HUES6 (cell line): ENCODE measurements around the gene GPX2.

Source experiments
- H3K27ac ChIP-seq: 2 replicates; pipeline ENCODE4 v1.7.0; 2013; ENCODE audit warnings: low read depth, mild to moderate bottlenecking, low read length, inconsistent platforms
- H3K27me3 ChIP-seq: 2 replicates; pipeline ENCODE4 v1.6.1; 2013; ENCODE audit warnings: low read length; ENCODE audit not compliant: control insufficient read depth, insufficient read depth
- H3K36me3 ChIP-seq: 2 replicates; pipeline ENCODE4 v1.6.1; 2013; ENCODE audit warnings: low read length; ENCODE audit not compliant: control insufficient read depth, insufficient read depth
- H3K4me1 ChIP-seq: 2 replicates; pipeline ENCODE4 v1.6.1; 2013; ENCODE audit warnings: low read length; ENCODE audit not compliant: control insufficient read depth, insufficient read depth
- H3K4me3 ChIP-seq: 2 replicates; pipeline ENCODE4 v1.5.1; 2013; ENCODE audit warnings: low read depth, low read length
- H3K9ac ChIP-seq: one replicate; pipeline ENCODE4 v1.6.1; 2013; ENCODE audit warnings: mild to moderate bottlenecking, low read length
- H3K9me3 ChIP-seq: 2 replicates; pipeline ENCODE4 v1.6.1; 2013; ENCODE audit warnings: low read depth, low read length; ENCODE audit not compliant: control insufficient read depth, insufficient read depth

Gene GPX2

DNA sequence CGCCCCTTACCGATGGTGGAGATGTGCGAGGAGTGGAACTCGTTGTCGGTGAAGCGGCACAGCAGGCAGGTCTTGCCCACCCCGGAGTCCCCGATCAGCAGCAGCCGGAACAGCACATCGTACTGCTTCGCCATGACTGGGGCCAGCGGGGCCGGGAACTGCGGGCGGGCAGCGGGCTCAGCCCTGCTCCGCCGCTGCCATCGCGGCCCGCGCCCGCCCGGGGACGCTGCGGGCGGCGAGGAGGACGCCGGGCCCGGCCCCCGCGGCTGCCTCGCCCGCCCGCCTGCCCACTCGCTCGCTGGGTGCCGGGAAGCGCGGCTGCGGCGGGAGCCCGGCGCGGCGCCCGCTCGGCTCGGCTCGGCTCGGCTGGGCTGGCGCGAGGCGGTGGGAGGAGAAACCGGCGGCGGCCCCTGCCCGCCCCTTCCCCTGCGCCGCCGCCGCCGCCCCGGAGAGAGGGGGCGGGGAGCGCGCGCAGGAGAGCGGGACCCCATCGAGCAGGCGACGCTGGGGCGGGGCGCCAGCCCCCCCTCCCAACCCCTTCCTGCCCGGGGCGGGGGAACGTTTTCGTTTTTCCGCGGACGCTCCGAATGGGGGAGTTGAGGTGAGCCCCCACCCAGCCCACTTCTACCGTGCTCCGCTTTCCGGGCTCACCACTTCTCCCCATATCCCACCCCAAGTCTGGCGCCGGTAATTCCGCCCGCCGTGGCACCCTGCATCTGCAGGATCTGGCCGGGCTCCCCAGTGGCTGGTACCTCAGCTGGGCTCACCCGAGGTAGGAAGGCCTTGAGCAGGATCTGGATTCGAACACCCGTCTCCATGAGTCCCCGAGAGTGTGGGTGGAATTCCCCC, 29.6 kb upstream of the GPX2 start, which contains the start of gene RAB15:
TSS of gene RAB15 (minus strand) at position 394 of the 849 bp plus-strand sequence. CDS start at position 134, 260 bp downstream.
- Histone ChIP-seq H3K4me3 (peak within 1 kb of the TSS; percentile 80), H3K4me1 (peaks cover 52% of the 10 kb centered on the region), H3K9me3 (no peaks in the 10 kb centered on the region), H3K27ac (no peak within 1 kb of the TSS), H3K36me3 (no peaks in the 10 kb centered on the region), H3K27me3 (peaks cover 20% of the 10 kb centered on the region), H3K9ac (peak within 1 kb of the TSS; percentile 59)

DNA sequence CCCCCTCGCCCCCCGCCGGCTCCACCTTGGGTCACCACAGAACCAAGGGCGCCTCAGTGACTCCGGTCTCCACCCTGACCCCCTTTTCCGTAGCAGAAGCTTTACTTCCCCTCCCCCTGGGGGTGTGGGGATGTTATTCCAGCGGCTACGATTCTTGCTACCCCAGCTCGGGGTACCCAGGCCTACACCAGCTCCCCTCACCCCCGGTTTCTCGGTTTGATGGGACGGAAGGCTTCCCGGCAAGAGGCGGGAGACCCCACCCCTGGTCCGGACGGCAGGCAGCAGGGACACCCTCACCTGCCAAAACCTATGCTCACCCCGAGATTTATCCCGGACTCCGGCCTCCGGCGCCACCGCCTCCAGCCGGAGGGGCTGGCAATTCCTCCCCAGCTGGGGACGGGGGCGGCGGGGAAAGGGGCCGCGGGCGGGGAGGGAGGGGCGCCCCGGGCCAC, 29.0 kb upstream of the GPX2 start:
- Histone ChIP-seq H3K27me3 (peaks cover 20% of the 10 kb centered on the region), H3K4me1 (peaks cover 53% of the 10 kb centered on the region), H3K36me3 (no peaks in the 10 kb centered on the region), H3K9me3 (no peaks in the 10 kb centered on the region), H3K9ac (peak overlapping the region; percentile 59), H3K27ac (no peak overlapping the region), H3K4me3 (peak overlapping the region; percentile 80)

DNA sequence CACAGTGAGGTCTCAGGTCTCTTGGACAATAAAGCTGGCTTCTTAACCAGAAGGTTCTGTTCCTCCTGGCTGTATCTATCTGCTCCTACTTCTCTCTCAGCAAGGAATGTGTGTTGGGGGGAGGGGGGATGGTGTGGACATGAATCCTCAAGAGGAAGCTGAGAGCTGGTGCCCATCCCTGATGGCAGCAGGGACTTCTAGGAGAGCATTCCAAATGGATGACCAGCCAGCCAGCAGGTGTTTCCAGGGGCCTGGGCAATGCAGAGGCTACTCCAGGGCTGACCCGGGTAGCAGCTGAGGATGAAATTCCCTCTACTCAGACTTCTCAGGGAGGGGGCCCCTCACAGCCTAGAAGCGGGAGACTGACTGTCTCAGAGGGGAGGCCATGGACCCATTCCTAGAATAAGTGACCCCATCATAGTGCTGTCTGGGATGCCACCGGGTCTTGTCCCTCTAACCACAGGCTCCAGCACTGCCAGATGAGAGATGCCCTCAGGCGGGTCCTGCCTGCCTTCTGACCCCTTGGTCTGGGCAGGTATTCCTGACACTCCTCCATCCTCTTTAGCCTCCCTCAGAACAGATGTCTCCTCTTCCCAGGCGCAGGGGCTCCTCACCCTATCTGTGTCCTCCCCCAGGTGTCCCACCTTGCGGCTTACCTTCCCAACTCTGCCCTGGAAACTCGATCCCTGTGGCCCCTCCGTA, 28.4 kb upstream of the GPX2 start:
- peak overlapping the region; percentile 59 for H3K9ac ChIP-seq
- no peak overlapping the region for H3K27ac ChIP-seq
- H3K4me1 ChIP-seq: peaks cover 53% of the 10 kb centered on the region
- no peaks in the 10 kb centered on the region for H3K36me3 ChIP-seq
- H3K27me3 ChIP-seq: peaks cover 20% of the 10 kb centered on the region
- peak overlapping the region; percentile 80 for H3K4me3 ChIP-seq
- no peaks in the 10 kb centered on the region for H3K9me3 ChIP-seq

DNA sequence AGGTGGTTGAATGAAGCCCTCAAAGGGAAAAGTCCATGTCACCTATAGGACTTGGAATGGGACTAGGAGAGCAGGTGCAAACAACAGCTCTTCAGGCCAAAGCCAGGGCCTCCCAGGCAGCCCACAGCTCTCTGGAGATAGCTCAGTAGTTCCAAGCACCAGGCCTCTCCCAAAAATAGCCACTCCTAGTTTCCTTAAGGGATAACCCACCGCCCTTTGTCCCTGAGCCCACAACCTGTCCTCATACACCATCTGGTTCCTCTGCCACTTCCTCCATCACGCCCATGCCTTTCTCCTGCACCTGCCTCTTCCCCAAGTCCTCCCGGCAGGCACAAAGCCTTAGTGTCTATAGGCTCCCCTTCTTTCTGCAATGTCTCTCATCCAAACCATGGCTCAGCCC, 27.5 kb upstream of the GPX2 start:
- no peaks in the 10 kb centered on the region for H3K36me3 ChIP-seq
- no peak overlapping the region for H3K27ac ChIP-seq
- H3K4me1 ChIP-seq: peaks cover 53% of the 10 kb centered on the region
- H3K9ac ChIP-seq: no peak overlapping the region
- H3K9me3 ChIP-seq: no peaks in the 10 kb centered on the region
- H3K4me3 ChIP-seq: peak overlapping the region; percentile 80; the same call in 1 of the 2 replicates
- peaks cover 20% of the 10 kb centered on the region for H3K27me3 ChIP-seq

DNA sequence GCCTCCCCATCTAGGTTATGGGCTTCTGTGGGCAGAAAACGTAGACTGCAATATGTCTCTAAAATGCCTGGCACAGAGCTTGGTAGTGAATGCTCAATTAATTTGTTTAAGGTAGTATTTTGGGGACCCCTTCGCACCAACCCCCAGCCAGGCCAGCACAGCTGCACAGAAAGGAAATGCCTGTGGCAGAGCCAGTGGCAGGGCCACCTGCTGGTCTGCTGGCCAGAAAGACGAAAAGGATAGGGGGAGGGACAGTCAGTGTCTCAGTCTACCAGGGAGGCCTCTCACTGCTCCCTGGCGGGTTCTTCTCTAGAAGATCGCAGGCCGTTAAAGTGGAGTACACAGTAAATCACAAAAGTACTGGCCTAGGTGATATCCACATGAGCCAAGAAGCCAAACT, 26.1 kb upstream of the GPX2 start:
- H3K27me3 ChIP-seq: peaks cover 20% of the 10 kb centered on the region
- H3K27ac ChIP-seq: no peak overlapping the region
- H3K4me1 ChIP-seq: peaks cover 45% of the 10 kb centered on the region
- no peak overlapping the region for H3K9ac ChIP-seq
- no peaks in the 10 kb centered on the region for H3K9me3 ChIP-seq
- H3K4me3 ChIP-seq: peak overlapping the region; percentile 31; the same call in 1 of the 2 replicates
- 0 out of 2 replicates have a peak, but pooled peaks cover 2% of the 10 kb centered on the region for H3K36me3 ChIP-seq

DNA sequence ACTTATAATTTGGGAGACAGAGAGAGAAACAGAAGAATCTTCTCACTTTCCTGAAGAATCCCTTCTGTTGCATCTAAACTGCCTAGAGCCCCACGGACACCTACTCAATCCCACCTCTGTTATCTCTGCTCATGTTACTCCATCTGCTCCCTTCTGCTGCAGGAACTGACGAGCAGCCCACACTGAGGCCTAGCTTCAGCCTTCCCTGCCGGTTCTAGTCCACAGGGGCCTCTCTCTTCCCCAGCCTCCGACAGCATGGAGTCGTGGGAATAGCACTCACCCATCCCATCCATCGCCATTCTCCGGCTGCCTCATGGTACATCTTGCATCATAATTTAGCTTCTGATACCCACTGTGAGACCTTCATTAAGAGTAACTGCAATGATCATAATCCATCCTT, 25.6 kb upstream of the GPX2 start:
- Histone ChIP-seq H3K9ac (no peak overlapping the region), H3K4me1 (peaks cover 44% of the 10 kb centered on the region), H3K36me3 (0 out of 2 replicates have a peak, but pooled peaks cover 2% of the 10 kb centered on the region), H3K9me3 (no peaks in the 10 kb centered on the region), H3K27ac (no peak overlapping the region), H3K27me3 (peaks cover 20% of the 10 kb centered on the region), H3K4me3 (no peak overlapping the region)

DNA sequence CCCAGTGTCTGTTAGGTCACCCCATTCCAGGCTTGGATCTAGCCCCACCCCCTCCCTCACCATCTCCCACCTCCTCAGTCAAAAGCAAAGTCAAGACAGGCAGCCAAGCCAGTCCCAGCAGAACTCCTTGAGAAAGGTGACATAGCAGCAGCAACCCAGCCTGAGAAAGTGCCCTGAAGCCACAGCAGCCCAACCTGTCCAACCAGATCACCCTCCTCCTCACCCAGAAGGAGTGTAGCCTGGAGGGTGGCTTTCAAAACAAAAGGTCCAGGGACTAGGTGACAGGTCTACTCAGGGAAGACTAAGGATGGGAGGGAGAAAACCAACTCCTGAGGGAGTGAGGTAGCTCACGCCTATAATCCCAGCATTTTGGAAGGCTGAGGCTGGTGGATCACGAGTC, 24.4 kb upstream of the GPX2 start:
- Histone ChIP-seq H3K27ac (no peak overlapping the region), H3K36me3 (0 out of 2 replicates have a peak, but pooled peaks cover 5% of the 10 kb centered on the region), H3K9me3 (no peaks in the 10 kb centered on the region), H3K9ac (no peak overlapping the region), H3K4me1 (peaks cover 38% of the 10 kb centered on the region), H3K4me3 (no peak overlapping the region), H3K27me3 (peaks cover 16% of the 10 kb centered on the region)

DNA sequence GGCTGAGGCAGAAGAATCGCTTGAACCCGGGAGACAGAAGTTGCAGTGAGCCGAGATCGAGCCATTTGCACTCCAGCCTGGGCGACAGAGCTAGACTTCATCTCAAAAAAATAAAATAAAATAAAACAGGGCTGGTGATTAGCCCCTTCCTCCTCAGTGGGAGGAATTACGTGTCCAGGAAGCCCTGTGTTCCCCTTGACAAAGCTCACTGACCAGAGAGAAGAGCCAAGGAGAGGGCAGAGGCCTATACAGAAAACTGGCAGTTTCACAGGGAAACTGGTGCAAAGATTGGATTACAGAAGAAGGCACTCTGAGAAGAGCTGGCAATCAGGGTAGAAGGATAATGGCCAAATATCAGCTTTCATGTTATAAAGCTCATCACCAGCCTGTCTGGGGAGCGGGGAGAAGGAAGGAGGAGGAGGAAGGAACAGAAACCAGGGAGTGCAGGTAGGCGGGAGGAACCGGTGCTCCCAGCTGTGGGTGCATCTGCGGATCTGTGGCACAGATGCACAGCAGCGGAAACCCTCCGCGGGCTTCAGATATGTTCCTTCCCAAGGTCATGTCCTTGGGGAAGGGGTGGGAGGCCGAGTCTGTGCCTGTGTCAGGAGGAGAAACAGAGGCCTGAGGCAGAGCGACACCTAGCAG, 22.9 kb upstream of the GPX2 start:
- Histone ChIP-seq H3K27me3 (peaks cover 4% of the 10 kb centered on the region; the same call in 1 of the 2 replicates), H3K9me3 (no peaks in the 10 kb centered on the region), H3K36me3 (0 out of 2 replicates have a peak, but pooled peaks cover 5% of the 10 kb centered on the region), H3K4me3 (no peak overlapping the region), H3K4me1 (peaks cover 36% of the 10 kb centered on the region), H3K27ac (no peak overlapping the region), H3K9ac (no peak overlapping the region)

DNA sequence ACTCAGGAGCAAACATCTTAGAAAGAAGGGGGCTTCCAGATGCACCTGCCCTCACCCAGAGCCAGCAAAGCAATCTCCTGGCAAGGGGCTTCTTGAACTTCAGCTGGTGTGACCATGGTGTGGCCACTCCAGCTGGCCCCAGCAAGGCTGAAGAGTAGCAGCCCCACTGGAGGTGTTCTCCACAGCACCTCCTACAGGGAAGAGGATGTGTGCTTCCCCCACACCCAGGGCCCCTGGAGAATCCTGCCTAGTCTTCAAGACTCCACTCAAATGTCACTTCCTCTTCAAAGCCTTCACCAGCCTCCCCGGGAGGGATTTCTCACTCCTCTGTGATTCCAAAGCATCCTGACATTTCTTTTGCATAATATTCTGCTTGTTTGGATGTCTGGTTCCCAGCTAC, 21.1 kb upstream of the GPX2 start:
- H3K27me3 ChIP-seq: no peaks in the 10 kb centered on the region
- H3K36me3 ChIP-seq: 0 out of 2 replicates have a peak, but pooled peaks cover 5% of the 10 kb centered on the region
- H3K4me1 ChIP-seq: peaks cover 29% of the 10 kb centered on the region
- no peaks in the 10 kb centered on the region for H3K9me3 ChIP-seq
- no peak overlapping the region for H3K9ac ChIP-seq
- H3K4me3 ChIP-seq: no peak overlapping the region
- no peak overlapping the region for H3K27ac ChIP-seq

DNA sequence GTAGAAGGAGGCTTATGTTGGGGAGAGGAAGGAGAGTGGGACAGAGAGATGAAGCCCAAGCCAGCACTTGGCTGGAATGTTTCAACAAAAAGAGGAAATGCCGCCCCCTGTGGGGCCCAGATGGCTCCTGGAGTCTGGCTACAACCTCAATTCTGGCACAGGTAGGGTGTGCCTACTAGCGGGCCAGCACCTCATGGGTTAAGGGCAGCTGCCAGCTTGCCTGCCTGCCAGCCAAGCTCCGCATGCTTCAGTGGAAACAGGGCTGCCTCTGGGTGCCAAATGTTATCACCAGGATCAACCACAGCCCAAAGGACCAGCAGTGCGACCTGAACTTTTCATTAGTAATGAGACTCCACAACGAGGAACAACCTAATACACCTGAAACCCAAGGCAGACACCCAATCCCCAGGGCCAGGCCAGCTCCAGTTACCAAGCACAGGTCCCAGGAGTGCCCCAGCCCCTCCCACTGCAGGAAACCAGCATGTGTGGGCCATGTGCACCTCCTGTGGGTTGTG, 18.3 kb upstream of the GPX2 start:
- no peaks in the 10 kb centered on the region for H3K27me3 ChIP-seq
- no peak overlapping the region for H3K4me3 ChIP-seq
- no peak overlapping the region for H3K9ac ChIP-seq
- H3K36me3 ChIP-seq: 0 out of 2 replicates have a peak, but pooled peaks cover 5% of the 10 kb centered on the region
- H3K9me3 ChIP-seq: no peaks in the 10 kb centered on the region
- peaks cover 33% of the 10 kb centered on the region for H3K4me1 ChIP-seq
- H3K27ac ChIP-seq: no peak overlapping the region
